Adrenal gland (tissue), 5 donors: Measurements from ENCODE around the gene PFKFB2.

Source experiments
- POLR2A ChIP-seq, 2 donors: fragments of 450-650 bp; IDR thresholded peaks; one replicate each; pipeline ENCODE4 v1.6.1; 2017; ENCODE audit warnings: antibody characterized with exemption in 2 of 2, mild to moderate bottlenecking in 2 of 2, moderate library complexity in 1 of 2
- TF ChIP-seq, protein P1 (sequence below), 6 experiments: fragments of 450-650 bp in 4 of 6; fragments of 200-600 bp in 2 of 6; sonication (generic) in 1 of 6; IDR thresholded peaks; 1 replicate in 5 of 6; 2 replicates in 1 of 6; pipeline versions ENCODE4 v1.5.1 to v1.8.0; 2016 to 2021; ENCODE audit warnings: antibody characterized with exemption in 6 of 6, mild to moderate bottlenecking in 2 of 6, moderate library complexity in 1 of 6
- donor health status: DM: no; HTN: no; CAD: no.

DNA sequence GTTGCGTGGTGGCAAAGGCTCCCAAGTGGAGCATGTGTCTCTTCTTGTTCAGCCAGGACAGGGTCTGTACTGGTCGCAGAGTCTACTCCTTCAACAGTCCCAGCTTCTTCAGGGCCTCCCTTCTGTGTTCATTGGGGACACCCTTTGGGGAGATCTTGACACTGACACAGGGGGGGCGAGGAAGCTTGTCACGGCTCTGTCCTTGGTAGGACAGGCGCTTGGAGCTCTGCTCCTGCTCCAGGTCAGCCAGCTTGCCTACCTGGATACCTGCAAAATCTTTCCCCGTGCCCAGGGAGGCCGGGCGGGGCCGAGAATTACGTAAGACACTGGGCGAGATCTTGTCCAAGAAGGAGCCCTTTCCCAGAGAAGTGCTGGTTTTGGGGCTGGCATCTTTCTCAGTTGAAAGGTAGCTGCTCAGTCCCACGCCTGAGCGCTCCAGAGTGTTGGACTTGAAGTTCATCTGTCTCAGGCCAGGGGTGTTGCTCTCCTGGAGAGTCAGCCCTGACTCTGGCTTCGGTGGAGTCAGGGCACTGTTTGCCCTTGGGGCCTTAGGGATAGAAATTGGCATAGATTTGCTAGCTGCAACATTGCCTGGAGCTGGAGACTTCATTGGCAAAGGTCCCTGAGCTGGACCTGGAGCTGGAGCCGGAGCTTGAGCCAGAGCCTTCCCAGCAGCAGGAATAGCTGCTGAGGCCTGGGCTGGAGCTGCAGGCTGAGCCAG, 31.0 kb upstream of the PFKFB2 start:
- TF ChIP-seq, protein P1, sequence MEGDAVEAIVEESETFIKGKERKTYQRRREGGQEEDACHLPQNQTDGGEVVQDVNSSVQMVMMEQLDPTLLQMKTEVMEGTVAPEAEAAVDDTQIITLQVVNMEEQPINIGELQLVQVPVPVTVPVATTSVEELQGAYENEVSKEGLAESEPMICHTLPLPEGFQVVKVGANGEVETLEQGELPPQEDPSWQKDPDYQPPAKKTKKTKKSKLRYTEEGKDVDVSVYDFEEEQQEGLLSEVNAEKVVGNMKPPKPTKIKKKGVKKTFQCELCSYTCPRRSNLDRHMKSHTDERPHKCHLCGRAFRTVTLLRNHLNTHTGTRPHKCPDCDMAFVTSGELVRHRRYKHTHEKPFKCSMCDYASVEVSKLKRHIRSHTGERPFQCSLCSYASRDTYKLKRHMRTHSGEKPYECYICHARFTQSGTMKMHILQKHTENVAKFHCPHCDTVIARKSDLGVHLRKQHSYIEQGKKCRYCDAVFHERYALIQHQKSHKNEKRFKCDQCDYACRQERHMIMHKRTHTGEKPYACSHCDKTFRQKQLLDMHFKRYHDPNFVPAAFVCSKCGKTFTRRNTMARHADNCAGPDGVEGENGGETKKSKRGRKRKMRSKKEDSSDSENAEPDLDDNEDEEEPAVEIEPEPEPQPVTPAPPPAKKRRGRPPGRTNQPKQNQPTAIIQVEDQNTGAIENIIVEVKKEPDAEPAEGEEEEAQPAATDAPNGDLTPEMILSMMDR (IDR thresholded peaks at IDR 0.05) = no peak
- TF ChIP-seq POLR2A (IDR thresholded peaks at IDR 0.05) = no peak
